ENCODE measurements around the gene ATG9B.
"Not testable (repeated sequence)": the region's sequence is repeated elsewhere in the genome, so short reads cannot be mapped to it uniquely, and the experiment has no call there.

ATG9B gene

GRCh38 chr7:151035026-151035717, 10.9 kb upstream of the ATG9B start:
- DNase-seq = no peak

- DNase-seq = no peak
These were observed 10.2 kb upstream of the ATG9B start for GRCh38 chr7:151034312-151035025.

GRCh38 chr7:151033864-151034249, 9.6 kb upstream of the ATG9B start:
- DNase-seq = no peak

- no peak for DNase-seq
These were observed 8.9 kb upstream of the ATG9B start for GRCh38 chr7:151032936-151033863.

GRCh38 chr7:151031011-151031410, 6.7 kb upstream of the ATG9B start:
- DNase-seq = no peak

- DNase-seq = no peak
These were observed 4.7 kb upstream of the ATG9B start for GRCh38 chr7:151028948-151029501.

GRCh38 chr7:151028131-151028947, 4.0 kb upstream of the ATG9B start, which contains the start of gene ABCB8:
ABCB8 (plus strand) TSS chr7:151028450; CDS start chr7:151028516, 66 bp downstream.
- peak; percentile 100 for DNase-seq

GRCh38 chr7:151027728-151028130, 3.4 kb upstream of the ATG9B start:
- not testable (repeated sequence) for DNase-seq

- DNase-seq = not testable (repeated sequence)
These were observed 2.8 kb upstream of the ATG9B start for GRCh38 chr7:151026771-151027727.

- DNase-seq = no peak
These were observed 1.8 kb upstream of the ATG9B start for GRCh38 chr7:151025924-151026671.

- no peak for DNase-seq
These were observed 1.1 kb downstream of the ATG9B start for GRCh38 chr7:151023232-151023631.

GRCh38 chr7:151020231-151020630, 4.1 kb downstream of the ATG9B start:
- DNase-seq = no peak

GRCh38 chr7:151019130-151019447, 5.2 kb downstream of the ATG9B start:
- DNase-seq = peak; percentile 72

GRCh38 chr7:151018421-151019129, 5.7 kb downstream of the ATG9B start:
- peak; percentile 82 for DNase-seq

GRCh38 chr7:151017953-151018420, 6.3 kb downstream of the ATG9B start:
- no peak for DNase-seq

- DNase-seq = no peak
These were observed 6.8 kb downstream of the ATG9B start for GRCh38 chr7:151017370-151017952.

- DNase-seq = no peak
These were observed 7.4 kb downstream of the ATG9B start for GRCh38 chr7:151016942-151017341.

- no peak for DNase-seq
These were observed 7.8 kb downstream of the ATG9B start for GRCh38 chr7:151016505-151016904.

- DNase-seq = no peak
These were observed 8.3 kb downstream of the ATG9B start for GRCh38 chr7:151015967-151016366.

All from right kidney (tissue), 1 donor.